T-helper 17 cell (primary cell): ENCODE results near the gene PTPRG. TPM values are rescaled to one million over a fixed set of nuclear protein-coding genes. Genes with fewer than 3 reads are reported as not detected.
"Not testable (repeated sequence)": the region's sequence is repeated elsewhere in the genome, so short reads cannot be mapped to it uniquely, and the experiment has no call there.

Experiments used
- ATAC-seq: fragments of 150-1000 bp; cut with Tn5 transposase; 2 replicates; pipeline ENCODE4 v1.10.0; 2021; ENCODE audit warnings: mild to moderate bottlenecking, moderate library complexity
- DNase-seq, 3 donors: peaks; one replicate each; pipeline versions ENCODE4 v3.0.0 to v3.0.0-alpha.2; 2020 to 2021
- H3K9me3 ChIP-seq: one replicate; pipeline ENCODE4 v1.7.0; 2013; ENCODE audit warnings: low read length, mild to moderate bottlenecking; ENCODE audit not compliant: control insufficient read depth, poor library complexity, severe bottlenecking
- H3K27ac Mint-ChIP-seq: one replicate; pipeline ENCODE4 v1.8.0; 2022; ENCODE audit warnings: mild to moderate bottlenecking, moderate library complexity, mixed read lengths
- H3K27me3 Mint-ChIP-seq: one replicate; pipeline ENCODE4 v1.8.0; 2022; ENCODE audit warnings: mixed read lengths
- H3K36me3 Mint-ChIP-seq: one replicate; pipeline ENCODE4 v1.8.0; 2022; ENCODE audit warnings: low read depth, mixed read lengths
- H3K4me1 Mint-ChIP-seq: one replicate; pipeline ENCODE4 v1.8.0; 2022; ENCODE audit warnings: mild to moderate bottlenecking, mixed read lengths
- H3K4me3 Mint-ChIP-seq: one replicate; pipeline ENCODE4 v1.8.0; 2022; ENCODE audit warnings: mild to moderate bottlenecking, moderate library complexity, mixed read lengths
- total RNA-seq, 4 donors: library from RNA in 2 of 4; stranded (reverse) in 2 of 4; gene quantifications; one replicate each; pipeline ENCODE4 v1.2.3 and lab custom pipeline; 2022 to 2026

The PTPRG gene
- total RNA-seq, 2 donors from 2014 or later = 0.02 TPM; not detected in 1

GRCh38 chr3:61684386-61684785 lies 123.0 kb downstream of the PTPRG start:
- no peaks in the 10 kb centered on the region for H3K36me3 Mint-ChIP-seq
- no peaks in the 10 kb centered on the region for H3K9me3 ChIP-seq
- ATAC-seq = no peak
- DNase-seq = no peak
- H3K4me1 Mint-ChIP-seq = no peaks in the 10 kb centered on the region
- H3K27ac Mint-ChIP-seq = no peak overlapping the region
- H3K4me3 Mint-ChIP-seq = no peak overlapping the region
- H3K27me3 Mint-ChIP-seq = no peaks in the 10 kb centered on the region

- H3K9me3 ChIP-seq = no peaks in the 10 kb centered on the region
- Mint-ChIP-seq H3K27ac (no peak overlapping the region), H3K4me1 (no peaks in the 10 kb centered on the region), H3K4me3 (no peak overlapping the region), H3K36me3 (no peaks in the 10 kb centered on the region), H3K27me3 (no peaks in the 10 kb centered on the region)
- ATAC-seq = no peak
- no peak for DNase-seq
These were observed 124.4 kb downstream of the PTPRG start for GRCh38 chr3:61685755-61686154.

- no peaks in the 10 kb centered on the region for H3K36me3 Mint-ChIP-seq
- no peaks in the 10 kb centered on the region for H3K4me1 Mint-ChIP-seq
- no peak for DNase-seq
- no peak overlapping the region for H3K27ac Mint-ChIP-seq
- no peaks in the 10 kb centered on the region for H3K9me3 ChIP-seq
- no peak for ATAC-seq
- no peaks in the 10 kb centered on the region for H3K27me3 Mint-ChIP-seq
- H3K4me3 Mint-ChIP-seq = no peak overlapping the region
These were observed 124.9 kb downstream of the PTPRG start for GRCh38 chr3:61686228-61686648.

- ATAC-seq (no peak), DNase-seq (no peak)
- H3K27me3 Mint-ChIP-seq = peaks cover under 1% of the 10 kb centered on the region
- no peak overlapping the region for H3K4me3 Mint-ChIP-seq
- H3K9me3 ChIP-seq = no peaks in the 10 kb centered on the region
- no peak overlapping the region for H3K27ac Mint-ChIP-seq
- no peaks in the 10 kb centered on the region for H3K36me3 Mint-ChIP-seq
- H3K4me1 Mint-ChIP-seq = no peaks in the 10 kb centered on the region
These were observed 125.8 kb downstream of the PTPRG start for GRCh38 chr3:61687206-61687605.

- DNase-seq (no peak), ATAC-seq (no peak)
- Mint-ChIP-seq H3K27ac (no peak overlapping the region), H3K36me3 (no peaks in the 10 kb centered on the region), H3K4me3 (no peak overlapping the region), H3K4me1 (no peaks in the 10 kb centered on the region), H3K27me3 (peaks cover 5% of the 10 kb centered on the region)
- no peaks in the 10 kb centered on the region for H3K9me3 ChIP-seq
These were observed 126.4 kb downstream of the PTPRG start for GRCh38 chr3:61687663-61688306.

GRCh38 chr3:61688307-61688984 lies 127.1 kb downstream of the PTPRG start:
- Mint-ChIP-seq H3K36me3 (no peaks in the 10 kb centered on the region), H3K27me3 (peaks cover 5% of the 10 kb centered on the region), H3K4me3 (no peak overlapping the region), H3K27ac (no peak overlapping the region), H3K4me1 (no peaks in the 10 kb centered on the region)
- H3K9me3 ChIP-seq = no peaks in the 10 kb centered on the region
- ATAC-seq (no peak), DNase-seq (no peak)

GRCh38 chr3:61690016-61690415 lies 128.6 kb downstream of the PTPRG start:
- no peak for ATAC-seq
- no peaks in the 10 kb centered on the region for H3K36me3 Mint-ChIP-seq

GRCh38 chr3:61691466-61691865 lies 130.1 kb downstream of the PTPRG start:
- peaks cover 5% of the 10 kb centered on the region for H3K27me3 Mint-ChIP-seq
- no peak for ATAC-seq
- DNase-seq = no peak
- H3K27ac Mint-ChIP-seq = no peak overlapping the region
- H3K36me3 Mint-ChIP-seq = no peaks in the 10 kb centered on the region
- H3K4me1 Mint-ChIP-seq = no peaks in the 10 kb centered on the region
- no peaks in the 10 kb centered on the region for H3K9me3 ChIP-seq
- H3K4me3 Mint-ChIP-seq = no peak overlapping the region

More at GRCh38 chr3:61690016-61690415, 128.6 kb downstream of the PTPRG start:
- H3K4me1 Mint-ChIP-seq = no peaks in the 10 kb centered on the region
- no peak overlapping the region for H3K27ac Mint-ChIP-seq
- no peak overlapping the region for H3K4me3 Mint-ChIP-seq
- no peaks in the 10 kb centered on the region for H3K9me3 ChIP-seq
- peaks cover 5% of the 10 kb centered on the region for H3K27me3 Mint-ChIP-seq
- no peak for DNase-seq

- no peaks in the 10 kb centered on the region for H3K36me3 Mint-ChIP-seq
- DNase-seq (no peak), ATAC-seq (no peak)
- H3K27me3 Mint-ChIP-seq = peaks cover 3% of the 10 kb centered on the region
- H3K27ac Mint-ChIP-seq = no peak overlapping the region
- no peak overlapping the region for H3K4me3 Mint-ChIP-seq
- H3K4me1 Mint-ChIP-seq = no peaks in the 10 kb centered on the region
- H3K9me3 ChIP-seq = no peaks in the 10 kb centered on the region
These were observed 135.9 kb downstream of the PTPRG start for GRCh38 chr3:61697301-61697700.

- not testable (repeated sequence) for H3K4me1 Mint-ChIP-seq, H3K9me3 ChIP-seq, ATAC-seq, H3K27me3 Mint-ChIP-seq, H3K36me3 Mint-ChIP-seq, H3K27ac Mint-ChIP-seq, DNase-seq, H3K4me3 Mint-ChIP-seq
These were observed 137.1 kb downstream of the PTPRG start for GRCh38 chr3:61698278-61699072.

GRCh38 chr3:61699622-61700021 lies 138.3 kb downstream of the PTPRG start:
- ATAC-seq = no peak
- H3K9me3 ChIP-seq = no peaks in the 10 kb centered on the region
- Mint-ChIP-seq H3K4me3 (no peak overlapping the region), H3K36me3 (no peaks in the 10 kb centered on the region), H3K27me3 (peaks cover 4% of the 10 kb centered on the region), H3K4me1 (no peaks in the 10 kb centered on the region), H3K27ac (no peak overlapping the region)
- DNase-seq = no peak

- H3K36me3 Mint-ChIP-seq = no peaks in the 10 kb centered on the region
- no peak for DNase-seq
These were observed 139.6 kb downstream of the PTPRG start for GRCh38 chr3:61701011-61701410.

GRCh38 chr3:61702453-61702852 lies 141.1 kb downstream of the PTPRG start:
- H3K36me3 Mint-ChIP-seq = no peaks in the 10 kb centered on the region
- ATAC-seq (no peak), DNase-seq (no peak)
- peaks cover 4% of the 10 kb centered on the region for H3K27me3 Mint-ChIP-seq
- H3K9me3 ChIP-seq = no peaks in the 10 kb centered on the region
- H3K4me3 Mint-ChIP-seq = no peak overlapping the region
- no peaks in the 10 kb centered on the region for H3K4me1 Mint-ChIP-seq
- H3K27ac Mint-ChIP-seq = no peak overlapping the region

More at GRCh38 chr3:61701011-61701410, 139.6 kb downstream of the PTPRG start:
- no peak overlapping the region for H3K27ac Mint-ChIP-seq
- H3K27me3 Mint-ChIP-seq = peaks cover 4% of the 10 kb centered on the region
- H3K9me3 ChIP-seq = no peaks in the 10 kb centered on the region
- H3K4me3 Mint-ChIP-seq = no peak overlapping the region
- H3K4me1 Mint-ChIP-seq = no peaks in the 10 kb centered on the region
- no peak for ATAC-seq
